IMR-90 (cell line): ENCODE measurements around the gene NEU1. TPM values are rescaled to one million over a fixed set of nuclear protein-coding genes. Genes with fewer than 3 reads are reported as not detected.

ENCODE experiments used
- ATAC-seq: fragments of 200-7000 bp; cut with Tn5 transposase; 2 replicates; pipeline ENCODE4 v1.9.1; 2020; ENCODE audit warnings: low read depth, mild to moderate bottlenecking, moderate library complexity
- BruUV-seq: library from RNA; stranded (reverse); fragments of 400-500 nt; replicated peaks from 2 replicates; lab custom pipeline; 2021; lab: Mats Ljungman, UMichigan
- CTCF ChIA-PET: fragments of 300-600 bp; formaldehyde crosslinking; extraction: SDS; loops from one replicate; lab custom pipeline; 2021; ENCODE audit warnings: antibody characterized with exemption; lab: Yijun Ruan, JAX
- POLR2A ChIA-PET: fragments of 300-600 bp; sonication (Branson Sonifier 250); formaldehyde crosslinking; loops from one replicate; lab custom pipeline; 2022; ENCODE audit warnings: antibody characterized with exemption; ENCODE audit not compliant: unreplicated experiment; lab: Charles Lee
- DNase-seq: peaks from one replicate; pipeline ENCODE4 v3.0.0; 2013
- H2AFZ ChIP-seq: replicated peaks from 2 replicates; pipeline ENCODE3; 2013; ENCODE audit warnings: low read length, mild to moderate bottlenecking; ENCODE audit not compliant: poor library complexity
- H2AK5ac ChIP-seq: 2 replicates; pipeline ENCODE4 v1.6.1; 2013; ENCODE audit warnings: low read depth, low read length, inconsistent platforms
- H2AK9ac ChIP-seq: replicated peaks from 2 replicates; pipeline ENCODE3; 2013; ENCODE audit warnings: mild to moderate bottlenecking, low read depth, low read length, moderate library complexity; ENCODE audit not compliant: poor library complexity
- H2BK120ac ChIP-seq: 2 replicates; pipeline ENCODE4 v1.6.1; 2013; ENCODE audit warnings: low read depth, low read length, inconsistent platforms
- H2BK15ac ChIP-seq: 3 replicates; pipeline ENCODE4 v1.6.1; 2013; ENCODE audit warnings: low read depth, low read length, inconsistent platforms
- H2BK20ac ChIP-seq: 2 replicates; pipeline ENCODE4 v1.6.1; 2013; ENCODE audit warnings: low read depth, mild to moderate bottlenecking, inconsistent platforms, low read length, moderate library complexity
- H2BK5ac ChIP-seq: 2 replicates; pipeline ENCODE4 v1.6.1; 2013; ENCODE audit warnings: mild to moderate bottlenecking, low read depth, low read length, inconsistent platforms; ENCODE audit not compliant: poor library complexity, severe bottlenecking
- H3K14ac ChIP-seq: replicated peaks from 2 replicates; pipeline ENCODE4 v1.6.1; 2013; ENCODE audit warnings: low read depth, low read length, inconsistent platforms
- H3K18ac ChIP-seq: 2 replicates; pipeline ENCODE4 v1.6.1; 2013; ENCODE audit warnings: low read depth, low read length, control low read depth
- H3K23ac ChIP-seq: 2 replicates; pipeline ENCODE4 v1.6.1; 2013; ENCODE audit warnings: low read depth, low read length, inconsistent platforms
- H3K27ac ChIP-seq: 2 replicates; pipeline ENCODE4 v1.5.1; 2013; ENCODE audit warnings: mild to moderate bottlenecking, control low read depth, low read length; ENCODE audit not compliant: insufficient read depth
- H3K27me3 ChIP-seq: 2 replicates; pipeline ENCODE4 v1.6.1; 2013; ENCODE audit warnings: low read length; ENCODE audit not compliant: control insufficient read depth, insufficient read depth
- H3K36me3 ChIP-seq: 2 replicates; pipeline ENCODE4 v1.6.1; 2013; ENCODE audit warnings: low read length, mixed read lengths; ENCODE audit not compliant: control insufficient read depth, insufficient read depth
- H3K4ac ChIP-seq: 2 replicates; pipeline ENCODE4 v1.6.1; 2013; ENCODE audit warnings: low read depth, low read length, inconsistent platforms
- H3K4me1 ChIP-seq: 2 replicates; pipeline ENCODE4 v1.6.1; 2013; ENCODE audit warnings: low read length, mixed read lengths; ENCODE audit not compliant: control insufficient read depth, insufficient read depth
- H3K4me2 ChIP-seq: 2 replicates; pipeline ENCODE4 v1.6.1; 2013; ENCODE audit warnings: low read depth, mild to moderate bottlenecking, control low read depth, low read length, moderate library complexity
- H3K4me3 ChIP-seq: 2 replicates; pipeline ENCODE4 v1.5.1; 2013; ENCODE audit warnings: low read depth, mild to moderate bottlenecking, control low read depth, low read length, moderate library complexity; ENCODE audit not compliant: insufficient read depth
- H3K56ac ChIP-seq: 2 replicates; pipeline ENCODE4 v1.6.1; 2013; ENCODE audit warnings: low read length, inconsistent platforms; ENCODE audit not compliant: insufficient read depth; ENCODE audit errors: extremely low read depth
- H3K79me1 ChIP-seq, 2 experiments: 2 replicates each; pipeline ENCODE4 v1.6.1; 2013; ENCODE audit warnings: low read length in 2 of 2, inconsistent platforms in 1 of 2, low read depth in 1 of 2
- H3K9ac ChIP-seq: 2 replicates; pipeline ENCODE4 v1.6.1; 2013; ENCODE audit warnings: low read depth, low read length, control low read depth
- H3K9me1 ChIP-seq: 2 replicates; pipeline ENCODE4 v1.6.1; 2013; ENCODE audit warnings: low read length, inconsistent platforms; ENCODE audit not compliant: insufficient read depth
- H3K9me3 ChIP-seq: 2 replicates; pipeline ENCODE4 v1.6.1; 2013; ENCODE audit warnings: low read length; ENCODE audit not compliant: control insufficient read depth, insufficient read depth
- H4K20me1 ChIP-seq: 2 replicates; pipeline ENCODE4 v1.6.1; 2013; ENCODE audit warnings: low read length, inconsistent platforms; ENCODE audit not compliant: insufficient read depth
- H4K5ac ChIP-seq: 2 replicates; pipeline ENCODE4 v1.6.1; 2013; ENCODE audit warnings: mild to moderate bottlenecking, low read depth, low read length, control low read depth
- H4K8ac ChIP-seq, 2 experiments: 2 replicates each; pipeline ENCODE4 v1.6.1; 2013; ENCODE audit warnings: low read depth in 2 of 2, low read length in 2 of 2, control low read depth in 1 of 2, inconsistent platforms in 1 of 2
- H4K91ac ChIP-seq: 2 replicates; pipeline ENCODE4 v1.6.1; 2013; ENCODE audit warnings: low read depth, low read length, inconsistent platforms; ENCODE audit not compliant: insufficient read depth
- BHLHE40 ChIP-seq: fragments of 150-350 bp; IDR thresholded peaks from 2 replicates; pipeline ENCODE4 v1.6.1; 2016; ENCODE audit warnings: mild to moderate bottlenecking, low read depth, low read length
- CEBPB ChIP-seq: IDR thresholded peaks from 2 replicates; pipeline ENCODE4 v1.6.1; 2012; ENCODE audit warnings: low read depth, low read length, improper control_type of control experiment
- CTCF ChIP-seq: conservative IDR thresholded peaks from 2 replicates; pipeline ENCODE4 v1.5.1; 2012; ENCODE audit warnings: mild to moderate bottlenecking, low read depth, low read length, improper control_type of control experiment
- FOS ChIP-seq: fragments of 150-350 bp; IDR thresholded peaks from 2 replicates; pipeline ENCODE4 v1.6.1; 2016; ENCODE audit warnings: low read depth, low read length
- RAD21 ChIP-seq: IDR thresholded peaks from 2 replicates; pipeline ENCODE4 v1.6.1; 2012; ENCODE audit warnings: low read length, improper control_type of control experiment
- RFX5 ChIP-seq: IDR thresholded peaks from 2 replicates; pipeline ENCODE4 v1.8.0; 2012; ENCODE audit warnings: low read depth, mild to moderate bottlenecking, low read length, moderate library complexity
- SMC3 ChIP-seq: fragments of 150-350 bp; IDR thresholded peaks from 2 replicates; pipeline ENCODE4 v1.6.1; 2016; ENCODE audit warnings: low read depth, mild to moderate bottlenecking, antibody characterized with exemption, low read length, moderate library complexity
- USF2 ChIP-seq: fragments of 150-350 bp; IDR thresholded peaks from 2 replicates; pipeline ENCODE4 v1.6.1; 2017; ENCODE audit warnings: mild to moderate bottlenecking, antibody characterized with exemption, low read length, low read depth
- WGBS, 2 experiments: methylation state at CpG; one replicate each; pipeline versions ENCODE4 v1.1.5 to v1.1.7; 2013; ENCODE audit warnings: missing lambda C conversion rate in 2 of 2; ENCODE audit not compliant: insufficient read length in 1 of 2; ENCODE audit errors: extremely low coverage in 2 of 2; 5-methylcytosine and 5-hydroxymethylcytosine counted together
- dilution Hi-C: fragments of 300-500 bp; cut with HindIII; formaldehyde crosslinking; loops from one replicate; pipeline ENCODE4 v1.14.3; 2018; ENCODE audit warnings: low sequenced_read_pairs; ENCODE audit not compliant: unreplicated experiment
- in situ Hi-C: fragments of 300-500 bp; cut with MboI; formaldehyde crosslinking; loops from 3 replicates; pipeline ENCODE4 v1.14.3; 2019; ENCODE audit warnings: low sequenced_read_pairs, inconsistent platforms, mixed read lengths
- intact Hi-C: fragments of 100-400 bp; cut with micrococcal nuclease; formaldehyde crosslinking; loops from 2 replicates; pipeline ENCODE4 v1.10.0; 2022
- polyA plus RNA-seq, 3 experiments: library from polyadenylated mRNA; depleted of rRNA; stranded (reverse); fragments of >200 nt; gene quantifications; 2 replicates each; pipeline ENCODE4 v1.2.3, GENCODE V29; 2012; ENCODE audit warnings: low replicate concordance in 1 of 3
- total RNA-seq: library from RNA; depleted of rRNA; stranded (reverse); fragments of >200 nt; gene quantifications from 2 replicates; pipeline ENCODE4 v1.2.3, GENCODE V29; 2012

Gene NEU1
- total and polyA plus RNA-seq, 2 of the 4 experiments (the other 2 are of a cell fraction): 28.5 to 36.2 TPM

- no peak overlapping the region for H4K5ac ChIP-seq
- H3K4ac ChIP-seq: peak overlapping the region; percentile 4; the same call in 1 of the 2 replicates
- peak overlapping the region; percentile 82 for H3K14ac ChIP-seq
- ChIA-PET POLR2A (interaction anchor here (0.7 to 0.8 kb wide), 2 partner anchors 20 to 26 kb away, joined by 3 to 13 read pairs; partner anchors contain the start of gene NEU1), CTCF (interaction anchor here (0.6 kb wide), 1 partner anchor 140 kb away, joined by 4 read pairs; no protein-coding TSS in a partner anchor)
- H3K27ac ChIP-seq: peak overlapping the region; percentile 79
- H3K18ac ChIP-seq: no peak overlapping the region
- peak overlapping the region; percentile 83 for H3K23ac ChIP-seq
- no peaks in the 10 kb centered on the region for H3K9me3 ChIP-seq
- peak overlapping the region; percentile 94 for H3K4me2 ChIP-seq
- peaks cover 50% of the 10 kb centered on the region for H4K20me1 ChIP-seq
- peaks cover 23 to 43% of the 10 kb centered on the region in 2 experiments; a peak in 3 of 4 replicates for H3K79me1 ChIP-seq
- peaks cover 7% of the 10 kb centered on the region; the same call in 1 of the 2 replicates for H3K9me1 ChIP-seq
- H2BK5ac ChIP-seq: peak overlapping the region; percentile 52
- BruUV-seq: no TSS peak
- H4K8ac ChIP-seq: peak overlapping the region in 1 of 2 experiments; percentile 57; a peak in 1 of 4 replicates
- H3K27me3 ChIP-seq: no peaks in the 10 kb centered on the region
- peak; percentile 25 for ATAC-seq
- no peak overlapping the region for H2AFZ ChIP-seq
- H2BK15ac ChIP-seq: no peak overlapping the region
- intact Hi-C loops: no loop called here
- H3K56ac ChIP-seq: peak overlapping the region; percentile 49; the same call in 1 of the 2 replicates
- in situ Hi-C loops: loop anchor here (10.0 kb wide), 2 partner anchors 152 to 292 kb away; partner anchors contain the start of genes ATP6V1G2, DDX39B, LY6G5C and NFKBIL1
- H3K4me1 ChIP-seq: peaks cover 11% of the 10 kb centered on the region
- 0 out of 2 replicates have a peak overlapping the region, but pooled peaks have one; percentile 3 for H4K91ac ChIP-seq
- 0 out of 2 replicates have a peak, but pooled peaks have one; percentile 5 for TF ChIP-seq RAD21
- 0 out of 2 replicates have a peak, but pooled peaks have one; percentile 2 for TF ChIP-seq SMC3
- TF ChIP-seq BHLHE40: no peak
- TF ChIP-seq FOS: 0 out of 2 replicates have a peak, but pooled peaks have one; percentile 21
- TF ChIP-seq USF2: no peak
- TF ChIP-seq RFX5: no peak
- TF ChIP-seq CEBPB: no peak
- peak; percentile 25; the same call in 1 of the 2 replicates for TF ChIP-seq CTCF
- H2AK9ac ChIP-seq: peak overlapping the region; percentile 6
- WGBS, 2 experiments: 27% methylated on average over 4 of the region's 12 CpGs; no CpG with 5 or more reads in 1 of the 2 experiments
- peak overlapping the region; percentile 98 for H3K9ac ChIP-seq
- H2AK5ac ChIP-seq: peak overlapping the region; percentile 41; the same call in 1 of the 2 replicates
- peaks cover 43% of the 10 kb centered on the region for H3K36me3 ChIP-seq
- peak; percentile 67 for DNase-seq
- peak overlapping the region; percentile 93 for H3K4me3 ChIP-seq
- H2BK120ac ChIP-seq: no peak overlapping the region
- H2BK20ac ChIP-seq: no peak overlapping the region
- dilution Hi-C loops: no loop called here
Measured at GRCh38 chr6:31836474-31837368, 25.9 kb downstream of the NEU1 start.
